ENCODE data around the gene FARP1. TPM values are rescaled to one million over a fixed set of nuclear protein-coding genes. Genes with fewer than 3 reads are reported as not detected.

The FARP1 gene
- total and polyA plus RNA-seq, 2 of the 13 experiments (the other 11 are each of a cell fraction or from before 2014, with no cell fraction given), result 70.6 to 126 TPM

DNA sequence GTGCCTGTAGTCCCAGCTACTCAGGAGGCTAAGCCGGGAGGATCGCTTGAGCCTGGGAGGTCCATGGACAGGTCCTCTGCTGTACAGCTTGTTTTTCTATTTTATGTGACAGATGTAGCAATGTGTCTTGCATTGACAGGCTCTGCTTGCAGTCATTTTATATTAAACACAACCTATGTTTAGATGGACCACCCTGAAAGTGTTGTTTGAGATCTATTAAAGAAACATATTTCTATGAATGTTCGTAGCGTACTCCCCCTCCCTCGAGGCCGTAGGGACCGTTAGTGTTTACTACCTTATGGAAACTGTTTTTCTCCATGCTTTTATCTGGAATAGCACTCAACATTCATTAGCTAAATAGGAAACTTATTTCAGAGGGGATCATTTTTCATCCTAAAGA, 99.1 kb downstream of the FARP1 start:
- no peaks in the 10 kb centered on the region for H3K9me3 ChIP-seq (ENCODE audit: low read length)
- no peak overlapping the region for H3K9ac ChIP-seq (ENCODE audit: insufficient read depth, low read depth, low read length)
- H3K4me3 ChIP-seq (replicated peaks in 1 of 3; ENCODE audit: insufficient read depth in 1 of 3, low read depth in 2 of 3, low read length in 3 of 3), result no peak overlapping the region
- intact Hi-C loops (cut with micrococcal nuclease; ENCODE audit: unreplicated experiment) (no loop called here), in situ Hi-C loops (cut with HindIII; ENCODE audit: extremely low pct_ligation_motif_present, low pct_unique_long_range_greater_than_20kb) (no loop called here)
- no peak overlapping the region for H3K4me2 ChIP-seq (ENCODE audit: low read depth, low read length)
- peaks cover 82% of the 10 kb centered on the region for H3K79me2 ChIP-seq (ENCODE audit: insufficient read depth, low read length)
- peaks cover 26% of the 10 kb centered on the region for H4K20me1 ChIP-seq (ENCODE audit: insufficient read depth, low read length)
- DNase-seq (ENCODE audit: low spot score) (no peak), ATAC-seq (no peak), FAIRE-seq (no peak)
- ChIA-PET CTCF (ENCODE audit: low intra/inter-chr PET ratio, low total read pairs) (no interaction called here), POLR2A (interaction anchor here (1.1 kb wide), 1 partner anchor 69 kb away, joined by 3 read pairs; no protein-coding TSS in a partner anchor)
- BruUV-seq (replicated peaks), result no TSS peak
- H3K4me1 ChIP-seq (ENCODE audit: insufficient read depth, low read length), result peaks cover 89% of the 10 kb centered on the region
- no peak overlapping the region for H3K27ac ChIP-seq (ENCODE audit: extremely low read length, insufficient read depth, low read length)
- TF ChIP-seq EP300 (IDR thresholded peaks at IDR 0.05; ENCODE audit: low read depth in 2 of 2, low read length in 2 of 2) (no peak), EP300 (CRISPR knock-in tag; IDR thresholded peaks at IDR 0.05; ENCODE audit: borderline replicate concordance) (no peak), MLX (CRISPR knock-in tag; IDR thresholded peaks at IDR 0.05) (no peak), NFE2L2 (IDR thresholded peaks at IDR 0.05; ENCODE audit: low read length) (no peak), WIZ (CRISPR knock-in tag; IDR thresholded peaks at IDR 0.05) (no peak), RBM22 (optimal IDR thresholded peaks at IDR 0.05; ENCODE audit: low read length) (peak; percentile 21), UBTF (CRISPR knock-in tag; IDR thresholded peaks at IDR 0.05) (no peak)
- TF ChIP-seq, protein P1, sequence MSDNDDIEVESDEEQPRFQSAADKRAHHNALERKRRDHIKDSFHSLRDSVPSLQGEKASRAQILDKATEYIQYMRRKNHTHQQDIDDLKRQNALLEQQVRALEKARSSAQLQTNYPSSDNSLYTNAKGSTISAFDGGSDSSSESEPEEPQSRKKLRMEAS (IDR thresholded peaks at IDR 0.05), result no peak
- H3K27me3 ChIP-seq (ENCODE audit: control insufficient read depth in 1 of 2, insufficient read depth in 2 of 2, low read length in 2 of 2), result no peaks in the 10 kb centered on the region
- no peak overlapping the region for H2AFZ ChIP-seq (ENCODE audit: low read length)
- H3K36me3 ChIP-seq (replicated peaks in 1 of 2; ENCODE audit: control insufficient read depth in 1 of 2, insufficient read depth in 2 of 2, low read length in 2 of 2), result peaks cover 9 to 32% of the 10 kb centered on the region in 2 experiments
- WGBS (ENCODE audit: low lambda C conversion rate), result 94% methylated on average over 7 of the region's 7 CpGs

All from HepG2 (cell line).